Measurements from ENCODE around the gene EEF1AKMT1. TPM values are rescaled to one million over a fixed set of nuclear protein-coding genes. Genes with fewer than 3 reads are reported as not detected.

Gene EEF1AKMT1
- total RNA-seq, 2 donors from 2014 or later = 11.1 to 12.5 TPM

DNA sequence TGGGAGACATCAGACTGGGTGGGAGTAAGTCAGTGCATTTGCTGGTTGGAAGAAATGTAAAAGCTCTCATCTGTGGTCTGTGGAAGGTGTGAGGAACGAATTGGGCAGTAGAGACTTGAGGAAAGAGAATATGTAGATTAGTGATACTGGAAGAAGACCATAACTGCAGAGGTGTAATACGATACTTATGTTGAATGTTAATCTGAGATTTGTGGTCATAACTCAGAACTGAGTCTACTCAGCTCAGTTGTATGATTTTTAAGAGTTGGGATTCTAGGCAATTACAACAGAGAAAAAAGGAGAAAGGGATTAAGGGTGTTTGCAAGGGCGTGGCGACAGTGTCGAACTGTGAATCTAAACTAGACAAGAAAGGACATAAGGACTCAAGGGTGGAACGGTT lies 73.5 kb downstream of the EEF1AKMT1 start:
- H3K9me3 ChIP-seq = no peaks in the 10 kb centered on the region
- no peak overlapping the region for H3K27ac ChIP-seq
- TF ChIP-seq CTCF (IDR thresholded peaks at IDR 0.05) = no peak
- H3K4me1 ChIP-seq = peaks cover 0 to 16% of the 10 kb centered on the region in 2 donors
- no peak overlapping the region for H3K4me3 ChIP-seq
- no peak for DNase-seq (ENCODE audit: low spot score)
- no peaks in the 10 kb centered on the region for H3K27me3 ChIP-seq
- H3K36me3 ChIP-seq = no peaks in the 10 kb centered on the region

DNA sequence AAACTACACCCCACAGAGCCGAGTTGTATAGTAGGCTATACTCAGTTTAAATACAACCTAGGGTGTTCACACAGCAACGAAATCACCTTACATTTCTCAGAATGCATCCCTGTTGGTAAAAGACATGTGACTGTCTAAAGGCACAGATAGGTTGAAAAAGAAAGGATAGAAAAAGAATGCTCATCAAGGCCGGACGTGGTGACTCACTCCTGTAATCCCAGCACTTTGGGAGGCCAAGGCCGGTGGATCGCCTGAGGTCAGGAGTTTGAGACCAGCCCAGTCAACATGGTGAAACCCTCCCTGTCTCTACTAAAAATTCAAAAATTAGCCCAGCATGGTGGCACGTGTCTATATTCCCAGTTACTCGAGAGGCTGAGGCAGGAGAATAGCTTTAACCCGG lies 74.0 kb downstream of the EEF1AKMT1 start:
- Histone ChIP-seq H3K9me3 (no peaks in the 10 kb centered on the region), H3K36me3 (no peaks in the 10 kb centered on the region), H3K27ac (no peak overlapping the region), H3K4me1 (peaks cover 0 to 15% of the 10 kb centered on the region in 2 donors), H3K4me3 (no peak overlapping the region), H3K27me3 (no peaks in the 10 kb centered on the region)
- no peak for TF ChIP-seq CTCF (IDR thresholded peaks at IDR 0.05)
- DNase-seq (ENCODE audit: low spot score) = no peak

DNA sequence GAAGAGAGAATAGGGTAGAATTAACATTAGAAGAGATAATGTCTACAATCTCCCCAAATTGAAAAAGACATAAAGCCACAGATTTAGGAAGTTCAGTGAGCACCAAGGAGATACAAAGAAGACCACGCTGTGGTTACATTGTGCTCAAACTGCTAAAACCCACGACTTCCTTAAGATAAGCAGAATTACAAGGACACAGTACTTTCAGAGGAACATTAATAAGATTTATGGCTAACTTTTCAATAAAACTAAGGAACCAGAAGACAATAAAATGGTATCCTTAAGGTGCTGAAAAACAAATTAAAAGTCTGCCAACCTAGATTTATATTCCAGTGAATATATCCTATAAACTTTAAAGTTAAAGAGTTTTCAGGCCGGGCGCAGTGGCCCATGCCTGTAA lies 77.7 kb downstream of the EEF1AKMT1 start:
- H3K9me3 ChIP-seq = no peaks in the 10 kb centered on the region
- TF ChIP-seq CTCF (IDR thresholded peaks at IDR 0.05) = no peak
- no peaks in the 10 kb centered on the region for H3K27me3 ChIP-seq
- no peaks in the 10 kb centered on the region for H3K36me3 ChIP-seq
- no peak for DNase-seq (ENCODE audit: low spot score)
- H3K4me3 ChIP-seq = no peak overlapping the region
- no peak overlapping the region for H3K27ac ChIP-seq
- H3K4me1 ChIP-seq = no peaks in the 10 kb centered on the region

- no peaks in the 10 kb centered on the region for H3K9me3 ChIP-seq
- no peak for DNase-seq (ENCODE audit: low spot score)
- H3K27ac ChIP-seq = no peak overlapping the region
- H3K4me3 ChIP-seq = no peak overlapping the region
- no peaks in the 10 kb centered on the region for H3K36me3 ChIP-seq
- no peaks in the 10 kb centered on the region for H3K4me1 ChIP-seq
- TF ChIP-seq CTCF (IDR thresholded peaks at IDR 0.05) = no peak
- H3K27me3 ChIP-seq = no peaks in the 10 kb centered on the region
Observed at GRCh38 chr13:20691616-20692015, 82.1 kb downstream of the EEF1AKMT1 start.

GRCh38 chr13:20689291-20689690 lies 84.5 kb downstream of the EEF1AKMT1 start:
- Histone ChIP-seq H3K9me3 (no peaks in the 10 kb centered on the region), H3K36me3 (no peaks in the 10 kb centered on the region), H3K27ac (no peak overlapping the region), H3K4me1 (no peaks in the 10 kb centered on the region), H3K4me3 (no peak overlapping the region), H3K27me3 (no peaks in the 10 kb centered on the region)
- no peak for TF ChIP-seq CTCF (IDR thresholded peaks at IDR 0.05)
- no peak for DNase-seq (ENCODE audit: low spot score)

- Histone ChIP-seq H3K36me3 (no peaks in the 10 kb centered on the region), H3K27ac (no peak overlapping the region), H3K9me3 (no peaks in the 10 kb centered on the region), H3K4me1 (no peaks in the 10 kb centered on the region), H3K27me3 (no peaks in the 10 kb centered on the region), H3K4me3 (no peak overlapping the region)
- DNase-seq (ENCODE audit: low spot score) = no peak
- no peak for TF ChIP-seq CTCF (IDR thresholded peaks at IDR 0.05)
Observed at GRCh38 chr13:20686863-20687579, 86.7 kb downstream of the EEF1AKMT1 start.
